Measurements from ENCODE around the gene CNTNAP2.
"Not testable (repeated sequence)": the region's sequence is repeated elsewhere in the genome, so short reads cannot be mapped to it uniquely, and the experiment has no call there.

Gene CNTNAP2

GRCh38 chr7:147598687-147599086 is 1482.1 kb downstream of the CNTNAP2 start:
- ATAC-seq (replicated peaks); H3K27ac Mint-ChIP-seq; H3K27me3 Mint-ChIP-seq; DNase-seq; H3K36me3 Mint-ChIP-seq; H3K4me1 Mint-ChIP-seq; H3K4me3 Mint-ChIP-seq: not testable (repeated sequence)
- H3K9me3 Mint-ChIP-seq, result peaks cover 3 to 14% of the 10 kb centered on the region in 2 donors

GRCh38 chr7:147605323-147605722 is 1488.7 kb downstream of the CNTNAP2 start:
- no peaks in the 10 kb centered on the region for H3K4me1 Mint-ChIP-seq
- H3K4me3 Mint-ChIP-seq, result no peak overlapping the region
- ATAC-seq (replicated peaks) (no peak), DNase-seq (no peak)
- no peaks in the 10 kb centered on the region for H3K27me3 Mint-ChIP-seq
- H3K36me3 Mint-ChIP-seq, result no peaks in the 10 kb centered on the region
- no peak overlapping the region for H3K27ac Mint-ChIP-seq
- H3K9me3 Mint-ChIP-seq, result peaks cover 4 to 5% of the 10 kb centered on the region in 2 donors

GRCh38 chr7:147607157-147607800 is 1490.7 kb downstream of the CNTNAP2 start:
- H3K4me3 Mint-ChIP-seq, result no peak overlapping the region
- H3K4me1 Mint-ChIP-seq, result no peaks in the 10 kb centered on the region
- no peak for DNase-seq
- no peaks in the 10 kb centered on the region for H3K36me3 Mint-ChIP-seq
- no peaks in the 10 kb centered on the region for H3K27me3 Mint-ChIP-seq
- peaks cover 4 to 5% of the 10 kb centered on the region in 2 donors for H3K9me3 Mint-ChIP-seq
- ATAC-seq (replicated peaks), result no peak
- no peak overlapping the region for H3K27ac Mint-ChIP-seq

GRCh38 chr7:147611431-147611830 is 1494.8 kb downstream of the CNTNAP2 start:
- ATAC-seq (replicated peaks), result no peak
- H3K36me3 Mint-ChIP-seq, result no peaks in the 10 kb centered on the region
- no peak overlapping the region for H3K4me3 Mint-ChIP-seq
- peaks cover 5 to 7% of the 10 kb centered on the region in 2 donors for H3K9me3 Mint-ChIP-seq
- H3K4me1 Mint-ChIP-seq, result no peaks in the 10 kb centered on the region
- no peaks in the 10 kb centered on the region for H3K27me3 Mint-ChIP-seq
- no peak for DNase-seq
- H3K27ac Mint-ChIP-seq, result no peak overlapping the region

GRCh38 chr7:147635288-147635687 is 1518.7 kb downstream of the CNTNAP2 start:
- ATAC-seq (replicated peaks) (no peak), DNase-seq (no peak)
- peaks cover 6 to 13% of the 10 kb centered on the region in 2 donors for H3K9me3 Mint-ChIP-seq
- no peaks in the 10 kb centered on the region for H3K36me3 Mint-ChIP-seq
- no peaks in the 10 kb centered on the region for H3K27me3 Mint-ChIP-seq
- H3K4me3 Mint-ChIP-seq, result no peak overlapping the region
- no peaks in the 10 kb centered on the region for H3K4me1 Mint-ChIP-seq
- no peak overlapping the region for H3K27ac Mint-ChIP-seq

GRCh38 chr7:147636553-147636952 is 1520.0 kb downstream of the CNTNAP2 start:
- Mint-ChIP-seq H3K4me1 (no peaks in the 10 kb centered on the region), H3K27ac (no peak overlapping the region), H3K9me3 (peaks cover 6 to 13% of the 10 kb centered on the region in 2 donors), H3K27me3 (no peaks in the 10 kb centered on the region), H3K4me3 (no peak overlapping the region), H3K36me3 (no peaks in the 10 kb centered on the region)
- no peak for DNase-seq
- ATAC-seq (replicated peaks), result no peak

- no peaks in the 10 kb centered on the region for H3K4me1 Mint-ChIP-seq
- peaks cover 7 to 9% of the 10 kb centered on the region in 2 donors for H3K9me3 Mint-ChIP-seq
- H3K4me3 Mint-ChIP-seq, result no peak overlapping the region
- DNase-seq (no peak), ATAC-seq (replicated peaks) (no peak)
- no peaks in the 10 kb centered on the region for H3K36me3 Mint-ChIP-seq
- H3K27me3 Mint-ChIP-seq, result no peaks in the 10 kb centered on the region
- no peak overlapping the region for H3K27ac Mint-ChIP-seq
These were observed 1522.0 kb downstream of the CNTNAP2 start for GRCh38 chr7:147638566-147638965.

GRCh38 chr7:147639037-147639436 is 1522.4 kb downstream of the CNTNAP2 start:
- H3K27me3 Mint-ChIP-seq, result no peaks in the 10 kb centered on the region
- no peak overlapping the region for H3K27ac Mint-ChIP-seq
- ATAC-seq (replicated peaks) (no peak), DNase-seq (no peak)
- no peaks in the 10 kb centered on the region for H3K4me1 Mint-ChIP-seq
- no peak overlapping the region for H3K4me3 Mint-ChIP-seq
- no peaks in the 10 kb centered on the region for H3K36me3 Mint-ChIP-seq
- H3K9me3 Mint-ChIP-seq, result peaks cover 7 to 9% of the 10 kb centered on the region in 2 donors

GRCh38 chr7:147639751-147640150 is 1523.2 kb downstream of the CNTNAP2 start:
- no peaks in the 10 kb centered on the region for H3K4me1 Mint-ChIP-seq
- no peaks in the 10 kb centered on the region for H3K36me3 Mint-ChIP-seq
- H3K27ac Mint-ChIP-seq, result no peak overlapping the region
- H3K27me3 Mint-ChIP-seq, result no peaks in the 10 kb centered on the region
- peaks cover 7 to 9% of the 10 kb centered on the region in 2 donors for H3K9me3 Mint-ChIP-seq
- ATAC-seq (replicated peaks), result no peak
- no peak for DNase-seq
- H3K4me3 Mint-ChIP-seq, result no peak overlapping the region

- Mint-ChIP-seq H3K4me1 (no peaks in the 10 kb centered on the region), H3K27me3 (no peaks in the 10 kb centered on the region), H3K4me3 (no peak overlapping the region), H3K9me3 (peaks cover 9 to 14% of the 10 kb centered on the region in 2 donors), H3K27ac (no peak overlapping the region), H3K36me3 (no peaks in the 10 kb centered on the region)
- DNase-seq (no peak), ATAC-seq (replicated peaks) (no peak)
These were observed 1524.2 kb downstream of the CNTNAP2 start for GRCh38 chr7:147640821-147641220.

- no peak overlapping the region for H3K27ac Mint-ChIP-seq
- H3K27me3 Mint-ChIP-seq, result no peaks in the 10 kb centered on the region
- no peak overlapping the region for H3K4me3 Mint-ChIP-seq
- no peaks in the 10 kb centered on the region for H3K4me1 Mint-ChIP-seq
- peaks cover 7 to 9% of the 10 kb centered on the region in 2 donors for H3K9me3 Mint-ChIP-seq
- DNase-seq, result no peak
- no peak for ATAC-seq (replicated peaks)
- H3K36me3 Mint-ChIP-seq, result no peaks in the 10 kb centered on the region
These were observed 1530.0 kb downstream of the CNTNAP2 start for GRCh38 chr7:147646568-147646967.

GRCh38 chr7:147650991-147651390 is 1534.4 kb downstream of the CNTNAP2 start:
- H3K27me3 Mint-ChIP-seq, result no peaks in the 10 kb centered on the region
- no peaks in the 10 kb centered on the region for H3K36me3 Mint-ChIP-seq
- ATAC-seq (replicated peaks) (no peak), DNase-seq (no peak)
- peaks cover 4 to 7% of the 10 kb centered on the region in 2 donors for H3K9me3 Mint-ChIP-seq
- no peak overlapping the region for H3K27ac Mint-ChIP-seq
- H3K4me1 Mint-ChIP-seq, result no peaks in the 10 kb centered on the region
- H3K4me3 Mint-ChIP-seq, result no peak overlapping the region

GRCh38 chr7:147651601-147652000 is 1535.0 kb downstream of the CNTNAP2 start:
- Mint-ChIP-seq H3K27ac (no peak overlapping the region), H3K4me1 (no peaks in the 10 kb centered on the region), H3K4me3 (no peak overlapping the region), H3K27me3 (no peaks in the 10 kb centered on the region), H3K36me3 (no peaks in the 10 kb centered on the region), H3K9me3 (peaks cover 4 to 6% of the 10 kb centered on the region in 2 donors)
- ATAC-seq (replicated peaks), result no peak
- DNase-seq, result no peak

GRCh38 chr7:147653456-147653855 is 1536.9 kb downstream of the CNTNAP2 start:
- Mint-ChIP-seq H3K27ac (no peak overlapping the region), H3K36me3 (no peaks in the 10 kb centered on the region), H3K4me3 (no peak overlapping the region), H3K27me3 (no peaks in the 10 kb centered on the region), H3K4me1 (no peaks in the 10 kb centered on the region), H3K9me3 (peaks cover 2 to 4% of the 10 kb centered on the region in 2 donors)
- no peak for ATAC-seq (replicated peaks)
- no peak for DNase-seq

- no peak overlapping the region for H3K27ac Mint-ChIP-seq
- ATAC-seq (replicated peaks), result no peak
- H3K9me3 Mint-ChIP-seq, result peaks cover under 1 to 2% of the 10 kb centered on the region in 2 donors
- no peaks in the 10 kb centered on the region for H3K4me1 Mint-ChIP-seq
- DNase-seq, result no peak
- H3K4me3 Mint-ChIP-seq, result no peak overlapping the region
- no peaks in the 10 kb centered on the region for H3K36me3 Mint-ChIP-seq
- no peaks in the 10 kb centered on the region for H3K27me3 Mint-ChIP-seq
These were observed 1541.9 kb downstream of the CNTNAP2 start for GRCh38 chr7:147658392-147658967.

Data from stimulated activated naive B cell treated with anti-CD40 and anti-IgM and Interleukin-4, amounts not matched to agents 10 μg/mL and 1 μg/mL and 100 μg/mL, for 72 hours (primary cell).